Fibroblast of the aortic adventitia (primary cell): ENCODE results near the gene NEDD9. TPM values are rescaled to one million over a fixed set of nuclear protein-coding genes. Genes with fewer than 3 reads are reported as not detected.

Experiments used
- DNase-seq: peaks from one replicate; pipeline ENCODE4 v3.0.0-alpha.2; 2010; ENCODE audit warnings: low read depth
- H3K4me3 ChIP-seq: 2 replicates; pipeline ENCODE4 v1.5.1; 2011; ENCODE audit warnings: low read depth, mild to moderate bottlenecking, control low read depth, low read length, moderate library complexity
- CTCF ChIP-seq: IDR thresholded peaks from 2 replicates; pipeline ENCODE4 v1.5.1; 2011; ENCODE audit warnings: mild to moderate bottlenecking, low read length, control low read depth, inconsistent platforms; ENCODE audit not compliant: insufficient read depth
- total RNA-seq: library from RNA; depleted of rRNA; stranded (reverse); fragments of >200 nt; gene quantifications from 2 replicates; pipeline ENCODE4 v1.2.3, GENCODE V29; 2012; ENCODE audit warnings: low replicate concordance

NEDD9 gene
- total RNA-seq, 1 donor, result 0.36 TPM

DNA sequence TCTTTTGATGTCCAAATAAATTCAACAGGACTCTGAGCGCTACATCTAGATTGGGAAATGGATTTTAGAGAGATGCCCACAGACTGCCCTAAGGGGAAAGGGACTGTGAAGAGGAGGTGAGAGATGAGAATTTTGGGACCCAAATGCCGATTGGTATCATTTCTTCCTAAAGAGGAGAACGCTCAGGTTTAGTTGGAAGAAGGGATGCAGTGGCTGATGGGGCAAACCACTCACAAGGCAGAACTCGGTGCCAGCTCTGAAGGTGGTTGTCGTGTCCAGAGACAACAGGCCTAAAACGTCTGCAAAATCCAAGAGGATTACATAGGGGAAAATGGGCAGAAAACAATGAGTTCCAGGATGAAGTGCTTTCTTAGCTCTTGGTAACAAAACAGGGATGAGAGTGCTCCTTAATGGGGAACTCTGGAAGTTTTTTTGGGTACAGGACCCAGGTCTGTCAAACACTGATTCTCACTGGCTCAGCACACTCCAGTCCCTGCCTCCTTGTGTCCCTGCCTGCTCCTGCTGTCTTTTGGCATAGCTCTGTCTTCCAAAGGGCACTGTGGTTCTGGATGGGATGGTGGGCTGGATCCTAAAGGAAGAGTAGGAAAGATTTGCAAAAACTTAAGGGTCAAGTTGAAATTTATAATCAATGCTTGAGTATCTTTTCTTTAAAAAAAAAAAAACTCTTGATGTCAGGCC lies 29.0 kb downstream of the NEDD9 start:
- DNase-seq, result no peak
- TF ChIP-seq CTCF, result no peak
- no peak overlapping the region for H3K4me3 ChIP-seq

DNA sequence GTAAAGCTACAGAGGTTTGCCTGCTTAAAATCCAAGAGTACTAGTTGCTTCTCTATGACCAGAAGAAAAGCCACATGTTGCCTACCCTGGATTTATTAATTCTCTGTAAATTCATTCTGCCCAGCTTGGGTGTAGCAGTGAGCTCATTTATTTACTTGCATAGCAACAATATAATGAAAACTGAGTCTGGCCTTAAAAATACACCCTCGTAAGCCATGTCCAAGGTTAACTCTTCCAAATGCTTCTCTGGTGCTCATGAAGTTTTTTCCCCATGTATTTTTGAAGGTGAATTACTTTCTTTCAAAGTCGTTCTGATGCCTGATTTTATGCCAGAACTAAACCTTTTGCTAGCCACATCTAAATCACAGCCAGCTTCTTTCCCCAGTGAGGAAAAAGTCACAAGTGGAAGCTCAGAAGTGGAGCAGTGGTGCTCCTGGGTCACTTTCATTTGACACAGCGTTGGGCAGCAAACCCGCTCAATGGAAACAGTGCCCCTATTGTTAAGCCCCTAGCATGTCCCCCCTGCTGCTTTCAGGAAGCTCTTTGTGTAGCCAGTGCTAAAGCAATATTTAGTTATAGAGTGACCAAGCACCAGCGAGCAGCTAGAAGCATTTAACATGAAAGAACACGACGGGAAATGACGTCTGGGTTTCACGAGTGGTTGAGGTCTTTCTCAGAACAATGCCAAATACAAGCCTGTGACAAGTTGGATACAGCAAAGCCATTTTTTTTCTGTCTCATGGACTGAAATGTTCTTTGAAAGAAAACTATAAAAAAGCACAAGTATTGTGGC lies 29.8 kb downstream of the NEDD9 start:
- no peak overlapping the region for H3K4me3 ChIP-seq
- no peak for TF ChIP-seq CTCF
- DNase-seq, result no peak

DNA sequence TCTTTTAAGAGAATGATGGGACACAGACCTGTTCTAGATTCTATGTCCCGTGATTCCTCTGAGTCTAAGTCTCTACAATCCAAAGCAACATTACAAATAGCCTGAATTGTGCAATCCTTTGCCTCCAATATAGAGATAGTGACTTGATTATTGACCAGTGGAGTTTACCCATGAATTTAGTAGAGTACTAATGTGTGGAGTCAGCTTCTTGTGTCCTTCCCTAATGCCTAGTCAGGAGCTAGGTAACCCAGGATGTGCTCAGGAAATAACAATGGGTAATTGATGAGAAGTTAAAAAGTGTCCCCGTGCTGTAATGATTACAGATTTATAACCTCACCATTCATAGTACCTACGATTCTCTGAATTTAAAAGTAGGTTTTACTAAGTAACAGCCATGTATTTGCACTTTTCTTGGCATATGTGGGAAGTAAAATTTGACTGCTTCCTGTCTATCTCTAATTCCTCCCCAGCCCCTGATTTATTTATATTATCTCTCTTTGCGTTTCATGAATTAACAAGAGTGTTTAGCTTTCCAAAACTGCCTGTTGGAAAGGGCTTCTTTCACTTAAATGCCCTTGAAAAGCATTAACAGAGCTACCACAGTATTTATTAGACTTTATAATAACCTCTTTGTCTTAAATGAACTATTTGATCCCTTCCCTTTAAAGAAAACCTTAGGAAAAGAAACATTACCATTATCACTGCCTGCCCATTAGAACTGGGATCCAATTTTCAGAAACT lies 30.5 kb downstream of the NEDD9 start:
- no peak for DNase-seq
- TF ChIP-seq CTCF, result no peak
- H3K4me3 ChIP-seq, result no peak overlapping the region

- DNase-seq, result no peak
- TF ChIP-seq CTCF, result no peak
- no peak overlapping the region for H3K4me3 ChIP-seq
These were observed 31.5 kb downstream of the NEDD9 start for GRCh38 chr6:11201015-11201414.

DNA sequence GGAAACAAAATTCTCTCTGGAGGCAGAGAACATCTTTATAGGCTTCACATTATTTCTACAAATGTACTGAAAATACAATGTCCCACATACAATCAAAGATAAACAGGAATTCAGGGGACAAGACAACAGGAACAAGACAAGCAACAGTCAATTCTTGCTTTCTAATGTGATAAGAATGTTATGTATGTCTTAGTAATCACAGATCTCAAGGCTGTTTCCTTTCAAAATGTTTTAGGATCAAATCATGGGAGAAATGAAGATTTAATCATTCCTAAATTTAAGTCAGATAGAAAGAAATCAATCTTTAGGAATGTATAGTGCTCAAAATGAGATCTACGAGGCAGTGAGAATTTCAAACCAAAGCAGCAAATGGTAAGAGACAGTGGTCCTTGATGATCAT lies 32.1 kb downstream of the NEDD9 start:
- no peak overlapping the region for H3K4me3 ChIP-seq
- DNase-seq, result no peak
- TF ChIP-seq CTCF, result no peak

- no peak overlapping the region for H3K4me3 ChIP-seq
- no peak for DNase-seq
- TF ChIP-seq CTCF, result no peak
These were observed 33.5 kb downstream of the NEDD9 start for GRCh38 chr6:11198663-11199603.
